Psoas muscle (tissue), 8 donors: ENCODE data around the gene CPSF3. TPM values are rescaled to one million over a fixed set of nuclear protein-coding genes. Genes with fewer than 3 reads are reported as not detected.

Experiments
- ATAC-seq, 4 donors: fragments of 200-7000 bp; cut with Tn5 transposase; one replicate each; pipeline ENCODE4 v1.9.1; 2020; ENCODE audit warnings: moderate library complexity in 3 of 4, mild to moderate bottlenecking in 2 of 4
- DNase-seq, 2 donors: peaks; one replicate each; pipeline ENCODE4 v3.0.0-alpha.2; 2020
- H3K27ac ChIP-seq: fragments of 200-600 bp; one replicate; pipeline ENCODE4 v1.8.0; 2022
- H3K27me3 ChIP-seq, 3 donors: fragments of 200-600 bp in 1 of 3; one replicate each; pipeline versions ENCODE4 v1.6.1 to v1.8.0; 2013 to 2022; ENCODE audit warnings: low read length in 2 of 3, mild to moderate bottlenecking in 2 of 3, moderate library complexity in 1 of 3; ENCODE audit not compliant: insufficient read depth in 3 of 3
- H3K36me3 ChIP-seq, 2 donors: fragments of 200-600 bp in 1 of 2; one replicate each; pipeline versions ENCODE4 v1.6.1 to v1.8.0; 2013 to 2022; ENCODE audit warnings: low read depth in 1 of 2, mild to moderate bottlenecking in 1 of 2, moderate library complexity in 1 of 2; ENCODE audit not compliant: insufficient read depth in 1 of 2
- H3K4me1 ChIP-seq: fragments of 200-600 bp; one replicate; pipeline ENCODE4 v1.8.0; 2022
- H3K4me3 ChIP-seq: fragments of 200-600 bp; one replicate; pipeline ENCODE4 v1.8.0; 2022; ENCODE audit warnings: mild to moderate bottlenecking
- H3K9me3 ChIP-seq: fragments of 200-600 bp; one replicate; pipeline ENCODE4 v1.8.0; 2022
- CTCF ChIP-seq: fragments of 200-600 bp; IDR thresholded peaks from one replicate; pipeline ENCODE4 v1.8.0; 2022; ENCODE audit warnings: antibody characterized with exemption
- WGBS, 3 donors: extraction: QIAGEN DNeasy Blood & Tissue Kit; methylation state at CpG; one replicate each; pipeline versions ENCODE4 v1.1.6 to v1.1.7; 2013; 5-methylcytosine and 5-hydroxymethylcytosine counted together
- intact Hi-C, 2 donors: fragments of 100-400 bp; cut with DNase I; formaldehyde crosslinking; loops; one replicate each; pipeline versions ENCODE4 v1.11.0 to v1.14.2; 2022
- polyA plus RNA-seq, 3 donors: library from polyadenylated mRNA; stranded (reverse); fragments of 200-250 nt; gene quantifications; one replicate each; pipeline ENCODE4 v1.2.3, GENCODE V29; 2013
- total RNA-seq, 4 donors: library from RNA; stranded (reverse); fragmentation: NEBNext Ultra II Directional in 2 of 4; extraction: Animal tissue kit (Norgen Biotek cat#: 25700) in 2 of 4; gene quantifications; one replicate each; pipeline versions ENCODE4 v1.2.1 to v1.2.4, GENCODE V29; 2021 to 2023
- donor health status: healthy with polysubstance abuse.
- donor health status: DM: no; HTN: no; CAD: no; lungs with moderate emphysema.
- donor health status: Bipolar disorder and iron deficiency.
- donor health status: healthy.
- donor health status: DM: yes; HTN: yes; CAD: no.
- donor health status: DM: no; HTN: no; CAD: no.
- donor health status: DM: no; HTN: no; CAD: no.
- donor health status: DM: yes; HTN: yes; CAD: no.

Gene CPSF3
- total and polyA plus RNA-seq, 7 donors, result 11.3 to 21.8 (median 19.3) TPM

GRCh38 chr2:9461079-9461478 lies 37.6 kb downstream of the CPSF3 start:
- Histone ChIP-seq H3K4me1 (no peaks in the 10 kb centered on the region), H3K4me3 (no peak overlapping the region), H3K27me3 (no peaks in the 10 kb centered on the region), H3K27ac (no peak overlapping the region), H3K9me3 (no peaks in the 10 kb centered on the region), H3K36me3 (peaks cover 0 to 52% of the 10 kb centered on the region in 2 donors)
- no peak for ATAC-seq
- intact Hi-C loops, result no loop called here
- no peak for TF ChIP-seq CTCF
- DNase-seq, result no peak
- WGBS, 3 donors, result 68 to 83% (median 76%) methylated on average over 3 of the region's 3 CpGs

- intact Hi-C loops, result no loop called here
- 74 to 96% (median 91%) methylated on average over 5 of the region's 5 CpGs for WGBS, 3 donors
- peaks cover 0 to 44% of the 10 kb centered on the region in 2 donors for H3K36me3 ChIP-seq
Observed at GRCh38 chr2:9462313-9462712, 38.9 kb downstream of the CPSF3 start.

GRCh38 chr2:9462886-9463697 lies 39.6 kb downstream of the CPSF3 start:
- H3K27me3 ChIP-seq, result no peaks in the 10 kb centered on the region
- intact Hi-C loops, result no loop called here
- H3K4me1 ChIP-seq, result no peaks in the 10 kb centered on the region
- H3K4me3 ChIP-seq, result no peak overlapping the region
- DNase-seq (no peak), ATAC-seq (peak in 2 of 4 donors; percentile 11 to 22)
- H3K36me3 ChIP-seq, result peaks cover 0 to 42% of the 10 kb centered on the region in 2 donors
- TF ChIP-seq CTCF, result no peak
- WGBS, 3 donors, result 88 to 91% (median 90%) methylated on average over 6 of the region's 6 CpGs
- H3K27ac ChIP-seq, result no peak overlapping the region
- no peaks in the 10 kb centered on the region for H3K9me3 ChIP-seq

More at GRCh38 chr2:9462313-9462712, 38.9 kb downstream of the CPSF3 start:
- no peaks in the 10 kb centered on the region for H3K27me3 ChIP-seq
- TF ChIP-seq CTCF, result no peak
- DNase-seq, result no peak
- no peaks in the 10 kb centered on the region for H3K4me1 ChIP-seq
- no peak for ATAC-seq
- H3K9me3 ChIP-seq, result no peaks in the 10 kb centered on the region
- no peak overlapping the region for H3K27ac ChIP-seq
- no peak overlapping the region for H3K4me3 ChIP-seq

GRCh38 chr2:9463698-9464034 lies 40.2 kb downstream of the CPSF3 start:
- peak in 3 of 4 donors; percentile 41 to 76 (median 62) for ATAC-seq
- H3K27ac ChIP-seq, result no peak overlapping the region
- intact Hi-C loops, result no loop called here

More at GRCh38 chr2:9463698-9464034, 40.2 kb downstream of the CPSF3 start:
- 64 to 83% (median 79%) methylated on average over 7 of the region's 7 CpGs for WGBS, 3 donors
- no peak for TF ChIP-seq CTCF
- no peaks in the 10 kb centered on the region for H3K4me1 ChIP-seq
- no peak for DNase-seq
- H3K36me3 ChIP-seq, result peaks cover 0 to 36% of the 10 kb centered on the region in 2 donors
- no peak overlapping the region for H3K4me3 ChIP-seq
- no peaks in the 10 kb centered on the region for H3K9me3 ChIP-seq
- no peaks in the 10 kb centered on the region for H3K27me3 ChIP-seq
